Mesenteric fat pad (tissue), 1 donor: ENCODE measurements around the gene FNDC3B. TPM values are rescaled to one million over a fixed set of nuclear protein-coding genes. Genes with fewer than 3 reads are reported as not detected.

Source experiments
- DNase-seq: peaks from one replicate; pipeline ENCODE4 v3.0.0-alpha.2; 2020; ENCODE audit warnings: low spot score
- total RNA-seq: library from RNA; stranded (reverse); fragmentation: NEBNext Ultra II Directional; extraction: Animal tissue kit (Norgen Biotek cat#: 25700); gene quantifications from one replicate; pipeline ENCODE4 v1.2.1, GENCODE V29; 2021
- donor health status: DM: yes; HTN: yes; CAD: no.

Gene FNDC3B
- total RNA-seq, 1 donor from 2014 or later, result 258 TPM

DNA sequence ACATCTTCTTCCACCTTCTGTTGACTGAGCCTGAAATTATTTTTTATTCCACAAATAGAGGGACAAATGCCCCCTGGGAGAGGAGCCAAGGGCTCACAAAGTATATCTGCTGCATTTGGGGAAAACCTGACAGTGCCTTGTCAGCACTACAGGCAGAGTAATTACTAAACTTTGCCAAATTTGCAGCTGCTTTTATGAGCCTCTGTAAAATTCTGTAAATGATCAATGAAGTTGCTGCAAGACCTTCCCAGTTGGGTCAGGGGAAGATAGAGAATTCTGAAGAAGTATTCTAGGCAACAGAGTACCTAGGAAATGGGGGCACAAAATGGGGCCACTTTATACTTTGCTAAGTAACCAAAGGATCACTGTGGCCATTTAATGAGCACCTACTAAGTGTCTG, 398.3 kb downstream of the FNDC3B start:
- no peak for DNase-seq

DNA sequence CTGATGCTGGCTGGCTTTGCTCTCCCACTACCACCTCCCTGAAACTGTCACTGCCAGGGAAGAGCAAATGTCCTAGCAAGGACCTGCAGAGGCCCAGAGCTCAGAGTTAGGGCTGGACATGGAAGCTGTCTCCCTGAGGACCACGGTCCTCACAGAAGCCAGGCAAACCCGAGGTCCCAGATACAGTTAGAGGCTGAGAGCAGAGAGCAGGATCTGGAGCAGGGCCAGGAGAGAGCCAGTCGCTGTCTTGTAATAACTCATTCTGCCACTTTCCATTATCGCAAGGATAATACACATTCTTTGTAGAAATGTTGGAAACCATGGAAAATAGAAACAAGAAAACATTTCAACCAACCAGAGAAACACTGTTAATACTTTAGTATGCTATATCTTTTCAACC, 398.8 kb downstream of the FNDC3B start:
- DNase-seq, result no peak

DNA sequence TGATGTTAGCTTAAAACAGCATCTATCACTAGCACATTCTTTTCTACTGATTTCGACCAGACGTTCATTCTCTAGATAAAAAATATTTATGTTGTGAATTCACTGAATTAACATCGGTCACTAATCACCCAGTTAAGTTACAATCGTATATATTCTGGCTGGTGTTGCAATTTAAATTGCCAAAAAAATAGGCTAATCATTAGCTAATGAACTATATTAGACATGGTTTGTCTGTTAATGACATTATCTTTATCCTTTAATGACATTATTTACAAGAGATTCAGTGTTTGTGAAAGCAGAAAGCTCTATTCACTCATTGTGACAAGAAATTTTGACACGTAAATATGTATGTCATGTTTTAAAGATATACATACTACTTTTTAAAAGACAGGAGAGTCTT, 402.2 kb downstream of the FNDC3B start:
- no peak for DNase-seq

DNA sequence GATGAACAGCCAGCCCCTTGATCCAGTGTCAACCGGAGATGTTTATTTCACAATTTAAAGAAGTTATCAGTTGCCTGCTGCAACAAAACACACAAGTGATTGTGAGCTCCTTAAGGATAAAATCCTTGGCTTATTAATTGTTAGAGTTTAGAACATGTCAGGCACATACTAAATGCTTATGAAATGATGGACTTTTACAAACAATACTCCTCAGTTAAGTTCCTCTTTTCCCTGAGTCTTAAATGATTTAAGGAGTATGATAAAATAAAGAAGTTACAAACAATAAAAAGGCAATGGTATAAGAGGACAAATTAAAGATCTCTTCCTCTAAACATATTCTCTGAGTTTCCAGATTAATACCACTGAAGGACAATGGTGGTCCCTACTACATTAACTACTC, 403.2 kb downstream of the FNDC3B start:
- no peak for DNase-seq

DNA sequence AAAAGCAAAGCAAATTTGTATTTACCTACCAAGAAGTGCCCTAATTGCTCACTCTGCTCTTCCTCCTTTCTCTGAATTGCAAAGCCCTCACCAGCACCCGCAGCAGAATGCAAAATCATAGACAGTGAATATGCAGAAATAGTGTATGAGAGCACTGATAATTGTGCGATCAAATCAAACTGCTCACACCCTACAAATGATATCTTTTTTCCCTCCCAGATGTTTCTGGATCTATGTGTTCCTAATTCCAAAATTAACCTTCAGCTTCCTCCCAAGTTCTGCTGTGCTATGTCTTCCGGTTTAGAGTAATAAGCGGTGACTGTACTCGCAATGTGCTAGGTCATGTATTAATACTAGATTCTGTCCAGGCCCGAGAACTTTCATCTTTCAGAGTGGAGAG, 405.4 kb downstream of the FNDC3B start:
- no peak for DNase-seq

DNA sequence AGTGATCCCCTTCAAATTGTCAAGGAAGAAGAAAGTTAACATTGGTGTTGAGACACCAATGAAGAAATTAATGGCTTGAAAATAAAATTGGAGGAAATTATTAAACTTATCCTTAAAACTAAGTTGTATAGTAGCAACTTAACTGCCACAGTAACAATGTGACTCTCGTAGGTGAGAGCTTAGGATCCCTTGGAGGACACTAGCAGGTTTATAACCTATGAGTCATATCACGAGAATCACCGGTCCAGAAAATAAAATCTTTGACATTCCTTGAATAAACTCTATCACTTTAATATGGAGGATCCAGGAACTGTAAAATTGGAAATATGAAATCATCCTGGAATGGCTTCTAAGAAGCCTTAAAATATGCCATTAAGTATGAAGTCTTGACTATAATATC, 406.8 kb downstream of the FNDC3B start:
- DNase-seq, result no peak

DNA sequence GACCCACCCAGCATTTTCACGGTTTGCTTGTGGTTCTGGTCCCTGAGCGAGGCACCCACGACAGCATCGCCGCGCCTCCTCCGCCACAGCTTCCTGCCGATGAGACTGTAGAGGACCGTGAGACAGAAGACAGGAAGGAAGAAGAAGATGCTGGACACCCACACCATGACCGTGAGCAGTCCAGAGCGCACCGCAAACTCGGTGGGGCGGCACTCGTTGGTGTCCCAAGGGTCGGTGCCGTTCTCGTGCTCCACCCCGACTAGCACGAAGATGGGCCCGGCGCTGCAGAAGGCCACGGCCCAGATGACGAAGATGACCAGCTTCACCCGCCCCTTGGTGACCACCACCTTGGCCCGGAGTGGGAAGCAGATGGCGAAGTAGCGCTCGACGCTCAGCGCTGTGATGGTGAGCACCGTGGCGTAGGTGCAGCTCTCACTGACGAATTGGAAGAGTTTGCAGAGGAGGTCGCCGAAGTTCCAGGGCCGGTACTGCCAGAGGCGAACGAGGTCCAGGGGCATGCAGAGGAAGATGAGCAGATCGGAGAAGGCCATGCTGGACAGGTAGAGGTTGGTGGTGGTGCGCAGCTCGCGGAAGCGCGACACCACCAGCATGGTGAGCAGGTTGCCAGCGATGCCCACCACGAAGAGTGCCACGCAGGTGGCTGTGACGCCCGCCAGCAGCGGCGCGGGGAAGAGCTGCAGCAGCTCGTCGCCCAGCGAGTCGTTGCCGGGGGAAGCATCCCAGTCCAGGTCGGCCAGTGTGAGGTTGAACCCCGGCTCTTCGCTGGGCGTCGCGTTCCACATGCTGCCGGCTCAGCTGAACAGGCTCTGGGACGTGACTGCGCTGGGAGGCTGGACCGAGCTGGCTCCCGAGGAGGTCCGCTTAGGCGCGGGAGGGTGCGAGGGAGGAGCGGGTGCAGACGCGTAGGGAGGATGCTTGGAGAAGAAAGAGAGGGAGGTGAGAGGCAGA, 408.5 kb downstream of the FNDC3B start, which contains the start of gene GHSR:
Gene GHSR (minus strand): TSS at position 846 of the 969 bp plus-strand sequence. CDS start 43 bp downstream, at position 803.
- no peak for DNase-seq

DNA sequence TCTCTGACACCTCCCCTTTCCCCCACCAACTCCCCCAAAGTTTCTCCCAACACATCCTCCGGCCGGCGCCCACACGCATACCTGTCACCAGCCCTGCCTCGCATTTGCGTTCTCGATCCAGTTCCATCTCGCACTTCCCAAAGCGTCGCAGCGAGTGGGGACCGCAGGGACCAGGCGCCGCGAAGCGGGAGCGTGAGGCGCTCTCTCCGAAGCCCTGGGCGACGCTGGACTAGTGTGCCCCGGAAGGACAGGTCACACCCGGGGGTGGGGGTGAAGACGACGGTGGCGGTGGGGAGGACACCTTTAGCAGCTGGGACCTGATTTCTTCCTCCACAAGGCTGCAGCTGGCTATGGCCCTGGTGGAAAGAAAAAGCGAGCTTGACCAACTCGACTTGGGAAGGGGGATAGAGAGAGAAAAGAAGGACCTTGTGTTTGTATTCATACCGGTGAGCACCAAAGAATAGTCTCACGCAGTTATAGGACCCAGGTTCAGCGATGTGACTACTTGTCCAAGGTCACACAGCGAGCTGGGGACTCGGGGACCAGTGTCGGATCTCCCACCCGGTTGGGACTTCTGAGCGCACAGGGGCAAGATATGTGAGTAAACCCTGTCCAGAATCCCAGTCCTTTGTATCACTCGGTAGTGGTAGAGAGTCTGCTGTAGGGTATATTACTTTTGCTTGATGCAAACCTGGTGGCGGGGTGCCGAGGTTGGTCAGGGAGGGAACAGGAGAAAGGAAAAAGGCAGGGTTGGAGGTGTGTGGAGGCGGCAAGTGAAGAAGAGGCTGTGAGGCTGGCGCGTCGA, 409.5 kb downstream of the FNDC3B start:
- DNase-seq, result no peak

DNA sequence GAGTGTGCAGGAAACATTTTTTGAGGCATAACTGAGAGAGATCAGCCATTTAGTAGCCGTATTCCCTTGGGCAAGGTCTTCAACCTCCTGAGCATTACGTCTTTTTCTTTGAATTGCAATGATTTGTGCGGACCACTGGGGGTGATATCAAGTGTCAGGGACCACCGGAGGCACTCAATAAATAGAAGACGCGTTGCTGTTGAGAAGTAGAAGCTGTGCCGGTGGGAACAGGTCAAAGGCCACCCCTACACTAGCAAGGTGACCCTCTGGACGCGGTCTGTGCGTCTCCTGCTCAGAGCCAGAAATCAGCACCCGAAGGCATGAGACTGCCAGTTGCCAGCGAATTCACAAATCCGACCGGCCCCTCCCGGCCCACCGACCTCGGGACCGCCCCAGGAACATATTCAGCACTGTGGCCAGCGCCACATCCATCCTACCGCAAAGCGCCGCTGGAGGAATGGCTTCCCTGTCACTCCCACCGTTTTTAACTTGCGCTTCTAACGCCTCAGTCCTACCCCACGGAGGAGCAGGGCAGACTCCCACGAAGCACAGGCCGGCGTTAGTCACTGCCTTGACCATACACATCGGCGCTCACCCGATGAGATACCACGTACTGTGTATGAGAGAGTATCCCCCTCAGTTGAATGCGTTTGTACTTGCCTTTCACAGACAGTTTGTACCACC, 410.2 kb downstream of the FNDC3B start:
- no peak for DNase-seq

Other genes starting within 250 kb of the FNDC3B start
- 15.9 TPM for gene PLD1, start 229.1 kb upstream of the FNDC3B start, total RNA-seq
- not detected for gene TMEM212, start 196.2 kb upstream of the FNDC3B start, total RNA-seq